Measurements from ENCODE around the gene PLA2G2A.

DNA sequence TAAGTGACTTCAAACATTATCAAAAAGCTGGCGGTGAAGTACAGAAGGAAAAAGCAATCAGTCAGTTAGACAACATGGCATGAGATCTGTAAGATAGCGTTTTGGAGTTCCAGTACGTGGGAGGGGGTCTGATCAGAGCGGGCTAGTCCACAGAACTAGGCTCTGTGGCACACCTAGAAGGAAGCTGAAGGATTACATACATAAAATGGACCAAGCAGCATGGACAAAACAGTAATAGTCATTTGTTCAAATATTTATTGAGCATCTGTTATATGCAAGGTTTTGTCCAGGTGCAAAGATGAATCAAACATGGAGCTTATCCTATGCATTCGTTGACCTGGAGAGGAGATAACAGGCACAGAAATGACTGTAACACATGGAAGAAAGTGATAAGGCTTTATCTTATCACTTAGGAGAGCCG, 33.1 kb downstream of the PLA2G2A start:
- TF ChIP-seq, protein P1, sequence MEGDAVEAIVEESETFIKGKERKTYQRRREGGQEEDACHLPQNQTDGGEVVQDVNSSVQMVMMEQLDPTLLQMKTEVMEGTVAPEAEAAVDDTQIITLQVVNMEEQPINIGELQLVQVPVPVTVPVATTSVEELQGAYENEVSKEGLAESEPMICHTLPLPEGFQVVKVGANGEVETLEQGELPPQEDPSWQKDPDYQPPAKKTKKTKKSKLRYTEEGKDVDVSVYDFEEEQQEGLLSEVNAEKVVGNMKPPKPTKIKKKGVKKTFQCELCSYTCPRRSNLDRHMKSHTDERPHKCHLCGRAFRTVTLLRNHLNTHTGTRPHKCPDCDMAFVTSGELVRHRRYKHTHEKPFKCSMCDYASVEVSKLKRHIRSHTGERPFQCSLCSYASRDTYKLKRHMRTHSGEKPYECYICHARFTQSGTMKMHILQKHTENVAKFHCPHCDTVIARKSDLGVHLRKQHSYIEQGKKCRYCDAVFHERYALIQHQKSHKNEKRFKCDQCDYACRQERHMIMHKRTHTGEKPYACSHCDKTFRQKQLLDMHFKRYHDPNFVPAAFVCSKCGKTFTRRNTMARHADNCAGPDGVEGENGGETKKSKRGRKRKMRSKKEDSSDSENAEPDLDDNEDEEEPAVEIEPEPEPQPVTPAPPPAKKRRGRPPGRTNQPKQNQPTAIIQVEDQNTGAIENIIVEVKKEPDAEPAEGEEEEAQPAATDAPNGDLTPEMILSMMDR (IDR thresholded peaks at IDR 0.05; ENCODE audit: insufficient read depth, low read length), result no peak
- TF ChIP-seq POLR2AphosphoS5 (IDR thresholded peaks at IDR 0.05; ENCODE audit: low read depth), result no peak
- TF ChIP-seq, protein P2, sequence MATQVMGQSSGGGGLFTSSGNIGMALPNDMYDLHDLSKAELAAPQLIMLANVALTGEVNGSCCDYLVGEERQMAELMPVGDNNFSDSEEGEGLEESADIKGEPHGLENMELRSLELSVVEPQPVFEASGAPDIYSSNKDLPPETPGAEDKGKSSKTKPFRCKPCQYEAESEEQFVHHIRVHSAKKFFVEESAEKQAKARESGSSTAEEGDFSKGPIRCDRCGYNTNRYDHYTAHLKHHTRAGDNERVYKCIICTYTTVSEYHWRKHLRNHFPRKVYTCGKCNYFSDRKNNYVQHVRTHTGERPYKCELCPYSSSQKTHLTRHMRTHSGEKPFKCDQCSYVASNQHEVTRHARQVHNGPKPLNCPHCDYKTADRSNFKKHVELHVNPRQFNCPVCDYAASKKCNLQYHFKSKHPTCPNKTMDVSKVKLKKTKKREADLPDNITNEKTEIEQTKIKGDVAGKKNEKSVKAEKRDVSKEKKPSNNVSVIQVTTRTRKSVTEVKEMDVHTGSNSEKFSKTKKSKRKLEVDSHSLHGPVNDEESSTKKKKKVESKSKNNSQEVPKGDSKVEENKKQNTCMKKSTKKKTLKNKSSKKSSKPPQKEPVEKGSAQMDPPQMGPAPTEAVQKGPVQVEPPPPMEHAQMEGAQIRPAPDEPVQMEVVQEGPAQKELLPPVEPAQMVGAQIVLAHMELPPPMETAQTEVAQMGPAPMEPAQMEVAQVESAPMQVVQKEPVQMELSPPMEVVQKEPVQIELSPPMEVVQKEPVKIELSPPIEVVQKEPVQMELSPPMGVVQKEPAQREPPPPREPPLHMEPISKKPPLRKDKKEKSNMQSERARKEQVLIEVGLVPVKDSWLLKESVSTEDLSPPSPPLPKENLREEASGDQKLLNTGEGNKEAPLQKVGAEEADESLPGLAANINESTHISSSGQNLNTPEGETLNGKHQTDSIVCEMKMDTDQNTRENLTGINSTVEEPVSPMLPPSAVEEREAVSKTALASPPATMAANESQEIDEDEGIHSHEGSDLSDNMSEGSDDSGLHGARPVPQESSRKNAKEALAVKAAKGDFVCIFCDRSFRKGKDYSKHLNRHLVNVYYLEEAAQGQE (IDR thresholded peaks at IDR 0.05; ENCODE audit: insufficient replicate concordance, low read depth), result no peak
- TF ChIP-seq SPI1 (IDR thresholded peaks at IDR 0.05; ENCODE audit: borderline replicate concordance, low read depth), result no peak
- no peak for TF ChIP-seq GABPA (IDR thresholded peaks at IDR 0.05; ENCODE audit: low read depth)
